Mesothelial cell of epicardium (in vitro differentiated cells): ENCODE data around the gene CDKAL1. TPM values are rescaled to one million over a fixed set of nuclear protein-coding genes. Genes with fewer than 3 reads are reported as not detected.
A peak's percentile ranks its signal among the peaks of the same experiment; 100 is the strongest.

Source experiments
- DNase-seq, 2 experiments: peaks; one replicate each; pipeline ENCODE4 v3.0.0; 2021; ENCODE audit warnings: low spot score in 2 of 2; ENCODE audit not compliant: unreplicated experiment in 2 of 2
- H3K27ac Mint-ChIP-seq: 2 replicates; pipeline ENCODE4 v1.8.0; 2021; ENCODE audit warnings: mixed read lengths
- H3K27me3 Mint-ChIP-seq: 2 replicates; pipeline ENCODE4 v1.8.0; 2021; ENCODE audit warnings: low read depth, mixed read lengths
- H3K36me3 Mint-ChIP-seq: 2 replicates; pipeline ENCODE4 v1.8.0; 2021; ENCODE audit warnings: mixed read lengths
- H3K4me1 Mint-ChIP-seq: 2 replicates; pipeline ENCODE4 v1.8.0; 2021; ENCODE audit warnings: mixed read lengths
- H3K4me3 Mint-ChIP-seq: 2 replicates; pipeline ENCODE4 v1.8.0; 2021; ENCODE audit warnings: mild to moderate bottlenecking, moderate library complexity, mixed read lengths
- H3K9me3 Mint-ChIP-seq: 2 replicates; pipeline ENCODE4 v1.8.0; 2021; ENCODE audit warnings: mixed read lengths
- CTCF ChIP-seq: fragments of 200-600 bp; sonication (generic); IDR thresholded peaks from one replicate; pipeline ENCODE4 v1.5.0; 2021; ENCODE audit warnings: antibody characterized with exemption; ENCODE audit not compliant: unreplicated experiment
- total RNA-seq: library from RNA; stranded (reverse); gene quantifications from 3 replicates; pipeline ENCODE4 v1.2.1, GENCODE V29; 2021

The CDKAL1 gene
- total RNA-seq, 1 donor from 2014 or later = 22.6 TPM

GRCh38 chr6:20565342-20565741 is 31.1 kb downstream of the CDKAL1 start:
- no peak for DNase-seq
- peaks cover 38% of the 10 kb centered on the region for H3K4me1 Mint-ChIP-seq
- H3K36me3 Mint-ChIP-seq = peaks cover 6% of the 10 kb centered on the region
- peaks cover 4% of the 10 kb centered on the region for H3K9me3 Mint-ChIP-seq
- H3K27me3 Mint-ChIP-seq = no peaks in the 10 kb centered on the region
- H3K4me3 Mint-ChIP-seq = no peak overlapping the region
- peak overlapping the region; percentile 37 for H3K27ac Mint-ChIP-seq
- no peak for TF ChIP-seq CTCF

GRCh38 chr6:20566109-20566508 is 31.9 kb downstream of the CDKAL1 start:
- H3K27ac Mint-ChIP-seq = peak overlapping the region; percentile 8

GRCh38 chr6:20569000-20569610 is 34.8 kb downstream of the CDKAL1 start:
- H3K27ac Mint-ChIP-seq = peak overlapping the region; percentile 68
- no peak for DNase-seq

More at GRCh38 chr6:20566109-20566508, 31.9 kb downstream of the CDKAL1 start:
- DNase-seq = no peak
- no peak for TF ChIP-seq CTCF
- H3K4me3 Mint-ChIP-seq = no peak overlapping the region
- peaks cover 4% of the 10 kb centered on the region for H3K9me3 Mint-ChIP-seq
- H3K4me1 Mint-ChIP-seq = peaks cover 34% of the 10 kb centered on the region
- no peaks in the 10 kb centered on the region for H3K27me3 Mint-ChIP-seq
- peaks cover 6% of the 10 kb centered on the region for H3K36me3 Mint-ChIP-seq

GRCh38 chr6:20571261-20571660 is 37.0 kb downstream of the CDKAL1 start:
- Mint-ChIP-seq H3K4me3 (no peak overlapping the region), H3K9me3 (peaks cover 4% of the 10 kb centered on the region), H3K27me3 (no peaks in the 10 kb centered on the region), H3K27ac (peak overlapping the region; percentile 3), H3K36me3 (peaks cover 6% of the 10 kb centered on the region), H3K4me1 (peaks cover 55% of the 10 kb centered on the region)
- no peak for TF ChIP-seq CTCF
- DNase-seq = no peak

More at GRCh38 chr6:20569000-20569610, 34.8 kb downstream of the CDKAL1 start:
- Mint-ChIP-seq H3K36me3 (peaks cover 6% of the 10 kb centered on the region), H3K9me3 (peaks cover 4% of the 10 kb centered on the region), H3K4me3 (no peak overlapping the region), H3K27me3 (no peaks in the 10 kb centered on the region), H3K4me1 (peaks cover 55% of the 10 kb centered on the region)
- TF ChIP-seq CTCF = no peak

GRCh38 chr6:20572288-20572687 is 38.0 kb downstream of the CDKAL1 start:
- Mint-ChIP-seq H3K36me3 (peaks cover 5% of the 10 kb centered on the region), H3K4me3 (no peak overlapping the region), H3K9me3 (peaks cover 4% of the 10 kb centered on the region), H3K27me3 (no peaks in the 10 kb centered on the region), H3K27ac (peak overlapping the region; percentile 32), H3K4me1 (peaks cover 56% of the 10 kb centered on the region)
- DNase-seq = no peak
- no peak for TF ChIP-seq CTCF
